Measurements from ENCODE around the gene SURF1.

Gene SURF1

GRCh38 chr9:133360400-133361393 lies 4.4 kb upstream of the SURF1 start:
- no peak for DNase-seq

GRCh38 chr9:133359399-133360175 lies 3.3 kb upstream of the SURF1 start:
- no peak for DNase-seq

GRCh38 chr9:133357656-133358055 lies 1.4 kb upstream of the SURF1 start:
- DNase-seq: no peak

DNA sequence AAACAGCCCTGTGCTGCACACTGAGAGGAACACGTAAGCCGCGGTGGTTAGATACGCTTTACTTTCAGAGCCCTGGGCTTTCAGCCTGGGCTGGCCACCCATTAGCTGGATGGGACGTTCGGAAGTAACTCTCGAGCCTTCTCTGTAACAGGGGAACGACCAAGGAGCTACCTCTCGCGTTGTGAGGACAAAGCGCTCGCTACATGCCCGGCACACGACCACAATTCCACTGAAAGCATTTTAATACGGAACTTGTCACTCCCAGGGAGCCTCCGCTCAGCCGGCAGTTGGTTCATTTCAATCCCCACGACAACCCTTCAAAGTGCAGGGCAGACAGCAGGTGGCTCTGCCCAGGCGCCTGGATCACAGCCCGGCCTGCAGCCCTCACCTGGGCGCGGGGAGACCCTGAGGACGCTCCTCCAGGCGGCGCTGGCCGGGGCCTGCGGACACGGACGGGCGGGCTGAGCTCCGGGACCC lies 368 bp downstream of the SURF1 start:
- DNase-seq: no peak

GRCh38 chr9:133354766-133355165 lies 1.5 kb downstream of the SURF1 start:
- DNase-seq: no peak

DNA sequence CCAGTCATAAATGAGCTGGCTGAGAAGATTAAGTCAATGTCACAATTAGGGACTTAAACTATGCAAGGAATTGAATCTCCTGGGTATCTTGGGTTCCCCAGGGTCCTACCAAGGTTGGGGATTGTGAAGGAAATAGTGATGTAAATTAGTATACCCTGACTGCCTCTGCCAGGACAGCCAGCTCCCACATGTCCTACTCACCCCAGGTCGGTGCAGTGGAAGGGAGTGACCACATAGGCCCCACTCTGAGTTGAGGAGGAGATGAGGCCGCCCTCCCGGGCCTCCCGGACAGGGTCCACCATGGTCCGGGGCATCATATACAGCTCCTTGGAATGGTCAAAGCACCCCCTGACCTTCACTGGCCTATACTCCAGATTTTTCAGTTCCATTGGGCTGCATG lies 2.7 kb downstream of the SURF1 start:
- no peak for DNase-seq

GRCh38 chr9:133352635-133353340 lies 3.5 kb downstream of the SURF1 start:
- DNase-seq: no peak

DNA sequence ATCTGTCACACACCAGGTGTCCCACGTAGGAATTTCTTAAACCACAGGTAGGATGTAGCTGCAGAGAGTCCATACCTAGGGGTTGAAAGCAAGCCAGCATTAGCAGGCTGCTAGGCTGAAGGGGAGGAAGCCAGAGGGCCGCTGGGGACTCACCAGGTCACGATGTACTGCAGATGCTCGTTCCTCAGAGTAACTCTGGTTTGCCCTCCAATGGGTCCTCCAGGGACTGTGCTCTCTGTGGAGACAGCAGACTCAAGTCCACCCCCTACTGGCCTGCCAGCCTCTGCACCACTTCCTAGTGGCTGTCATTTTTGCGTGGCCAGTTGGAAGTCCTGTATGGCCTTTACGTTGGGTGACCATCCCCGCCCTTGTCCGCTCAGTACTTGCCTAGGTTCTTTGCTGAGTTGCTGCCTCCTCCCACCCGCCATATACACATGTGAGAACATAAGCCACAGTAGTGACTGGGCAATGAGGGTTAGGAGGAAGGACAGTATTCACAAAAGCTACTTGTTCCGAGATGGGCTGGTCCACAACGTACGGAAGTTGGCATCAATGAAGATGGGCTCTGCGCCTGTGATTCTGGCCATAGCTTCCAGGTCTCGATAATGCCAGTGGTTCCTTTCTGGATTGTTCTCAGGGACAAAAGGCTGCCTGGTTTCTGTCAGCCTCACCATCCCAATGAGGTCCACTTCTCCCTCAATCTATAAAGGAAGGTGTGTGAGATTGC lies 4.2 kb downstream of the SURF1 start:
- peak; percentile 72 for DNase-seq

- no peak for DNase-seq
These were observed 4.8 kb downstream of the SURF1 start for GRCh38 chr9:133351526-133351907.

DNA sequence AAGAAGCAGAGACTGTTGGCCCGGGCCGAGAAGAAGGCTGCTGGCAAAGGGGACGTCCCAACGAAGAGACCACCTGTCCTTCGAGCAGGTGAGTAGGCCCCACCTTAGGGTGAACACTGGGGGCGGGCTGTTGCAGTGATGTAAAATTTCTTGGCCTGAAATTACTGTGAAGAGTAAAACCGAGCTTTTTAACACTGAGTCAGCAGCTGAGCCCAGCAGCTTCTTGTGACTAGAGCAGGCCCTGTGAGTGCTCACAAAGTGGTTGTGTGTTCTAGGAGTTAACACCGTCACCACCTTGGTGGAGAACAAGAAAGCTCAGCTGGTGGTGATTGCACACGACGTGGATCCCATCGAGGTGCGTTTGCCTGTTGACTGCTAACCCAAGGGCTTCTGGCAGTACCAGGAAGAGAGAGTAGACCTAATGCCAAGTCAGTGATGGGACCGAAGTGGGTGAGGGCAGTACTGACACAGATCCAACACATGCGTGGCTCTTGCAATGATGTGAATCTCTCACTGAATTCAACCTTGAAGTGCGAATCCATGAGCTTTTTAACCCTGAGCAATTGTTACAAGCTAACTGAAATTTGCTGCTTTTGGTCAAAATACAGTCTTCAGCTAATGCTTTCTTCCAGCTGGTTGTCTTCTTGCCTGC lies 6.2 kb downstream of the SURF1 start:
- DNase-seq: no peak

DNA sequence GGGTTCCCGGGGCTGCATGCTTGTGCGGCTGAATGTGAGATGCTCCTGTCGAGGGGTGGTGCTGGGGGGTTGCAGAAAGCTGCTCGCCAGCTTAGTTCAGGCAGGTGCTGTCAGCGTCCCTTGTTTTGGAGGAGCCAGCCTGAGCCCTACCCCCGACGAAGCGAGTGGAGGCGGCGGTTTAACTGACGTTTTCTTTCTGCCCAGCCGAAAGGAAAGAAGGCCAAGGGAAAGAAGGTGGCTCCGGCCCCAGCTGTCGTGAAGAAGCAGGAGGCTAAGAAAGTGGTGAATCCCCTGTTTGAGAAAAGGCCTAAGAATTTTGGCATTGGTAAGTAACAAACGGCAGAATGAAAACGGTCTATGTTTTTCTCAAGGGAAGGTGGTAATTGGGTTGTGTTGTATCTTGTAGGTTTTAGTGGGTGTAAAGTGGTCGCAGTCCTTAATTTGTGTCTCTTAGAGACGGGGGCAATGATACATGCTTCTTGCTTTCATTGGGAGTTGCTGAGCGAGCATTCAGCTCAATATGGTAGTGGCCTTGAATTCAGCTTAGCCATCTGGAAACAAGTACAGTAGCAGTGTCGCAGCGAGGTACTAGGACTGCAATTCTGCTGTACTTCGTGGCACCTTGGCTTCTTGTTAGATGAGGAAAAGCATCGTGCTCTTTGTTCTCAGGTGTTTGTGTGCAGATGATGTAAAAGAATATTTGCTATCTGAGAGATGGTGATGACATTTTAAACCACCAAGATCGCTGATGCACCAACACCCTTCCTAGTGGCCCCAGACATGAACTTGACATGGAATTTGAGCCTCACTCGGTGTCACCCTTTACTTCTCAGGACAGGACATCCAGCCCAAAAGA lies 7.3 kb downstream of the SURF1 start:
- DNase-seq: no peak

GRCh38 chr9:133347985-133348717 lies 8.1 kb downstream of the SURF1 start, which contains the start of the genes MED22 and RPL7A:
TSS of gene MED22 (minus strand) at chr9:133348131. CDS start at chr9:133346662, 1,469 bp downstream.
TSS of gene RPL7A (plus strand) at chr9:133348218. CDS start at chr9:133348244, 26 bp downstream.
- peak; percentile 93 for DNase-seq

- DNase-seq: peak; percentile 26
These were observed 8.7 kb downstream of the SURF1 start for GRCh38 chr9:133347515-133347984.

DNA sequence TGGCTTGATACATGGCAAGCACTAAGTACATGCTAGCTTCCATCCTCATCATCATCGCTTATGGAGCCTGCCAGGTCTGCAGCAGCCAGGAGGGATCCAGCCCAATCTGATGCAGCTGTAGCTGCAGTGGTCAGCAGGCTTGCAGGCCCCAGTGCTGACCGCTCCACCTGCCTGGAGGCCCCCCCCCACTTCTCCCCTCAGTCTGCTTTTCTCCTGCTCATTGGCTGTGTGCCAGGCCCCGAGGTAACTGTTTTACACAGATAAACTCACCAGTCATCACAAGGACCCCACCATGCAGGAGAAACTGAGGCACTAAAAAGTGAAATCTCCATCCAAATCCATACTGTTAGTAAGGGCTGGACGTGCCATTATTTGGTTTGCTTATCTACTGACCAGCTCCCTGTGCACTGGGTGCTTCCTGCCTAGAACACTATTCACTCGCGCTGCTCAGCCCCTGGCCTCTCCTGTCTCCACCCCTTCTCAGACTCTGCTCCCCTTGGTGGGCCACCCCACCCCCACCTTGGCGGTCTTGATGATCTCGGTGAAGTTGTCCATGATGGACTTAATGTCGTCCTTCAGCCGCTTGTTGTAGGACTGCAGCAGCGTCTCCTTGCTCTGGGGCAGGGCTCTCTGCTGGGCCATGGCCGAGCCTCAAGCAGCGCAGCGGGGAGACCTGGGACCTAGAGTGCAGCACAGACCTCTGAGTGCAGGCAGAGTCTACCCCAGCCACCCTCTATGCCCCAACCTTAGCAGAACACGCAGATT lies 10.1 kb downstream of the SURF1 start:
- no peak for DNase-seq

DNA sequence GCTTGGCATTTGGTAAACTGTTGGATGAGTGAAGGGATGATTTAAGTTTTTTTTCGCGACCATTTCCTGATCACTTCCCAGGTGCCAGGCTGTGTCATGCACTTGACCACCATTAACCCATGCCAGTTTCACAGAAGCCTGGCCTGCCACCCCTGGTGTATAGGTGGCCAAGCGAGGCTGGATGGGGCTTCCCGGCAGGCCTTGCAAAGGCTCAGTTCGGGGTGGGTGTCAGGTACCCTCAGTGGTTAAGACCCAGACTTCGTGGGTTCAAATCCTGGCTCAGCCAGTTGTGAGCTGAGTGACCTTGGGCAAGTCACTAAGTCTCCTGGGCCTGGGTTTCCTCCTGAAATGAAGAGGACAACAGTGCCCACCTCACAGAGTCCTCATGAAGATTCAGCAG lies 10.7 kb downstream of the SURF1 start:
- DNase-seq: no peak

GRCh38 chr9:133344979-133345378 lies 11.3 kb downstream of the SURF1 start:
- no peak for DNase-seq

- DNase-seq: no peak
These were observed 12.2 kb downstream of the SURF1 start for GRCh38 chr9:133344071-133344470.

- DNase-seq: no peak
These were observed 13.7 kb downstream of the SURF1 start for GRCh38 chr9:133342570-133342969.

GRCh38 chr9:133342069-133342406 lies 14.2 kb downstream of the SURF1 start:
- DNase-seq: no peak

Measured in HCEC 1CT (cell line).